Cardiac fibroblast (primary cell): Measurements from ENCODE around the gene KCNH8.

Experiments
- DNase-seq, 2 donors: peaks; one replicate each; pipeline versions ENCODE4 v3.0.0 to v3.0.0-alpha.2; 2010; ENCODE audit warnings: low read depth in 2 of 2
- H3K4me3 ChIP-seq, 2 donors: replicated peaks in 1 of 2; 1 replicate in 1 of 2; 2 replicates in 1 of 2; pipeline ENCODE4 v1.5.1; 2011; ENCODE audit warnings: low read depth in 2 of 2, low read length in 2 of 2, mild to moderate bottlenecking in 2 of 2, moderate library complexity in 1 of 2
- CTCF ChIP-seq: IDR thresholded peaks from one replicate; pipeline ENCODE4 v1.5.1; 2011; ENCODE audit warnings: low read depth, mild to moderate bottlenecking, low read length, inconsistent platforms

The KCNH8 gene

GRCh38 chr3:19347671-19348070 lies 199.4 kb downstream of the KCNH8 start:
- DNase-seq: no peak
- no peak for TF ChIP-seq CTCF
- H3K4me3 ChIP-seq: no peak overlapping the region

- TF ChIP-seq CTCF: no peak
- no peak overlapping the region for H3K4me3 ChIP-seq
- no peak for DNase-seq
These were observed 200.2 kb downstream of the KCNH8 start for GRCh38 chr3:19348500-19348899.

- peak; percentile 52 for TF ChIP-seq CTCF
- peak; percentile 39 to 44 for DNase-seq
- H3K4me3 ChIP-seq: no peak overlapping the region
These were observed 200.7 kb downstream of the KCNH8 start for GRCh38 chr3:19348941-19349564.

- DNase-seq: no peak
- H3K4me3 ChIP-seq: no peak overlapping the region
- no peak for TF ChIP-seq CTCF
These were observed 209.6 kb downstream of the KCNH8 start for GRCh38 chr3:19357947-19358346.

- H3K4me3 ChIP-seq: no peak overlapping the region
- no peak for DNase-seq
- TF ChIP-seq CTCF: no peak
These were observed 214.8 kb downstream of the KCNH8 start for GRCh38 chr3:19363071-19363470.

GRCh38 chr3:19364148-19364547 lies 215.8 kb downstream of the KCNH8 start:
- no peak overlapping the region for H3K4me3 ChIP-seq
- DNase-seq: peak; percentile 2 to 5
- TF ChIP-seq CTCF: no peak

- TF ChIP-seq CTCF: no peak
- no peak for DNase-seq
- H3K4me3 ChIP-seq: no peak overlapping the region
These were observed 217.2 kb downstream of the KCNH8 start for GRCh38 chr3:19365471-19365870.
